ENCODE measurements around the gene ARMC2.

The ARMC2 gene

GRCh38 chr6:108988296-108988695, 140.1 kb downstream of the ARMC2 start:
- DNase-seq (ENCODE audit: low read depth): no peak

GRCh38 chr6:108988765-108989164, 140.5 kb downstream of the ARMC2 start:
- no peak for DNase-seq (ENCODE audit: low read depth)

GRCh38 chr6:108989700-108990099, 141.5 kb downstream of the ARMC2 start:
- DNase-seq (ENCODE audit: low read depth): no peak

GRCh38 chr6:108993876-108994275, 145.7 kb downstream of the ARMC2 start:
- no peak for DNase-seq (ENCODE audit: low read depth)

- DNase-seq (ENCODE audit: low read depth): no peak
Observed at GRCh38 chr6:108995296-108995695, 147.1 kb downstream of the ARMC2 start.

- DNase-seq (ENCODE audit: low read depth): no peak
Observed at GRCh38 chr6:108996208-108996607, 148.0 kb downstream of the ARMC2 start.

GRCh38 chr6:108998485-108998884, 150.3 kb downstream of the ARMC2 start:
- DNase-seq (ENCODE audit: low read depth): no peak

GRCh38 chr6:108999428-108999827, 151.2 kb downstream of the ARMC2 start:
- DNase-seq (ENCODE audit: low read depth): no peak

GRCh38 chr6:109000289-109000688, 152.1 kb downstream of the ARMC2 start:
- peak; percentile 6 for DNase-seq (ENCODE audit: low read depth)

GRCh38 chr6:109001291-109001894, 153.2 kb downstream of the ARMC2 start:
- DNase-seq (ENCODE audit: low read depth): no peak

- peak; percentile 94 for DNase-seq (ENCODE audit: low read depth)
Observed at GRCh38 chr6:109002051-109002697, 154.0 kb downstream of the ARMC2 start.

GRCh38 chr6:109002882-109003281, 154.7 kb downstream of the ARMC2 start:
- no peak for DNase-seq (ENCODE audit: low read depth)

GRCh38 chr6:109006818-109007217, 158.6 kb downstream of the ARMC2 start:
- no peak for DNase-seq (ENCODE audit: low read depth)

- DNase-seq (ENCODE audit: low read depth): no peak
Observed at GRCh38 chr6:109007521-109007920, 159.3 kb downstream of the ARMC2 start.

- no peak for DNase-seq (ENCODE audit: low read depth)
Observed at GRCh38 chr6:109008054-109008453, 159.8 kb downstream of the ARMC2 start.

- DNase-seq (ENCODE audit: low read depth): peak; percentile 34
Observed at GRCh38 chr6:109008537-109009235, 160.5 kb downstream of the ARMC2 start.

GRCh38 chr6:109009236-109009961, 161.2 kb downstream of the ARMC2 start:
- peak; percentile 80 for DNase-seq (ENCODE audit: low read depth)

- DNase-seq (ENCODE audit: low read depth): no peak
Observed at GRCh38 chr6:109009962-109010704, 161.9 kb downstream of the ARMC2 start.

GRCh38 chr6:109010705-109011102, 162.5 kb downstream of the ARMC2 start:
- no peak for DNase-seq (ENCODE audit: low read depth)

GRCh38 chr6:109013656-109014305, 165.6 kb downstream of the ARMC2 start:
- no peak for DNase-seq (ENCODE audit: low read depth)

- no peak for DNase-seq (ENCODE audit: low read depth)
Observed at GRCh38 chr6:109014606-109015005, 166.4 kb downstream of the ARMC2 start.
